Measurements from ENCODE around the gene MYH13. TPM values are rescaled to one million over a fixed set of nuclear protein-coding genes. Genes with fewer than 3 reads are reported as not detected.

Gene MYH13
- total RNA-seq, 1 donor from 2014 or later, result not detected

DNA sequence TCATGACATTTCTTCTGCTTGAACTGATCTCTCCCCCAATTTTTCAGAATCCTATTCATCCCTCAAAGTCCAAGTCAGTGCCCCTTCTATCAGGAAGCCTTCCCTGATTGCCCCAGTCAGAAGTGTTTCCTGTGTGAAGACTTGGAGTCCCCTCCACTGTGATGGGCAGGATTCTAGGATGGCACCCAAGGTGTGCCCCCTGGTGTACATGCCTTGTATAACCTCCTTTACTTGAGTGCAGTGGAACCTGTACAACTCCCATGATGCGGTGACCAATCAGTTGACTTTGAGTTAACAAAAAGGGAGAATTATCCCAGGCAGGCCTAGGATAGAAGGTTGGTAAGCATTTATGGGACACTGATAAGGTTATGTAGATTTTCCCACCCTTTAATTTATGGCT lies 23.4 kb downstream of the MYH13 start:
- no peak for DNase-seq (ENCODE audit: low read depth, low spot score)

GRCh38 chr17:10344816-10345215 lies 28.0 kb downstream of the MYH13 start:
- DNase-seq (ENCODE audit: low read depth, low spot score), result no peak

- no peak for DNase-seq (ENCODE audit: low read depth, low spot score)
Observed at GRCh38 chr17:10339051-10339450, 33.8 kb downstream of the MYH13 start.

- DNase-seq (ENCODE audit: low read depth, low spot score), result no peak
Observed at GRCh38 chr17:10337976-10338375, 34.8 kb downstream of the MYH13 start.

DNA sequence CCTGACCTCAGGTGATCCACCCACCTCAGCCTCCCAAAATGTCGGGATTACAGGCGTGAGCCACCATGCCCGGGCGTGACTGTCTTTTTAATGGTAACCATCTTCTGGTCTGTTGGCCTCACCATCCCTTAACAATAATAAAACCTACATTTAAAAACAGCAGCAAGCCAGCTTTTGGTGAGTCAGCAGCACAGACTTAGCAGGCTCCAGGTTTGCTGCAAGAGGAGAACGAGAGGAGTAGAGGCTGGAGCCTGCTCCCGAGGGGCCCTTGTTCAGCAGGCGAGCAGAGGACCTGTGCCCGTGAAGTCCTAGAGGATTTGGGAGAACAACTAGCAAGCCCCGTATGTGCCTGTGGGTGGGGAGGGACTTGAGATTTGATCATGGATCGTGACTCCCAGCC lies 35.7 kb downstream of the MYH13 start:
- no peak for DNase-seq (ENCODE audit: low read depth, low spot score)

DNA sequence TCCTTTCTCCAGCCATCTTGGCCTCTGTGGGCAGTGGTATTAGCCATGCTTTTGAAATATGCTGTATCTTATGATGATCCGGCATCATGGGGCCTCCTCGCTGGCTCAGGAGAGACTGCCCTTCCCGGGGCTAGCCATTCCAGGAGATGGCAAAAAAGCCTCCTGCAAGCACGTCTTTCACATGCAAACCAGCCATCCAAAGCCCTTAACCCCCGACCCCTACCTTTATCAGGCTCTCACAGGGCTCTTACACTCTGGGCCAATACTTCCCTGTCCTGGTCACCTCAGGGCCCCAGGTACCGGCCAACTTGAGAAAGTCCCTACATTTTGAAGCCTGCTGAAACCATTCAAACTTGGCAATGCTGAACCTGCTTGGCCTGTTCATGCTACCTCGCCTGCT lies 36.4 kb downstream of the MYH13 start:
- DNase-seq (ENCODE audit: low read depth, low spot score), result no peak

DNA sequence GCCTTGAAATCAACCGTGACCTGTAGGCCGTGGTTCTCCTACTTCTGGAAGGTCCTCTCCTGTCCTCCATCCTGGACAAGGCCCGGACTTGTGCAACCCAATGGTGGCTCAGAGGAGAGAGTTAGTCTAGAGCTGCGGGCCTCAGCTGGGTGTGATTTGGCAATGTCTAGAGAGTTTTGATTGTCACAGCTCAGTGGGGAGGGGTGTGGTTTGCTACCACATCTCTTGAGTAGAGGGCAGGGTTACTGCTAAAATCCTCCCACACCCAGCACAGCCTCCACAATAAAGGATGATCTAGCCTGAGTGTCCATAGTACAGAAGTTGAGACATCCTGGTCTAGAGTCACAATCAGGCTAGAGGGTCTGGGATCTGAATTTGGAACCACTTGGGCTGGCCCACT lies 40.3 kb downstream of the MYH13 start:
- no peak for DNase-seq (ENCODE audit: low read depth, low spot score)

- DNase-seq (ENCODE audit: low read depth, low spot score), result no peak
Observed at GRCh38 chr17:10328971-10329923, 43.6 kb downstream of the MYH13 start.

DNA sequence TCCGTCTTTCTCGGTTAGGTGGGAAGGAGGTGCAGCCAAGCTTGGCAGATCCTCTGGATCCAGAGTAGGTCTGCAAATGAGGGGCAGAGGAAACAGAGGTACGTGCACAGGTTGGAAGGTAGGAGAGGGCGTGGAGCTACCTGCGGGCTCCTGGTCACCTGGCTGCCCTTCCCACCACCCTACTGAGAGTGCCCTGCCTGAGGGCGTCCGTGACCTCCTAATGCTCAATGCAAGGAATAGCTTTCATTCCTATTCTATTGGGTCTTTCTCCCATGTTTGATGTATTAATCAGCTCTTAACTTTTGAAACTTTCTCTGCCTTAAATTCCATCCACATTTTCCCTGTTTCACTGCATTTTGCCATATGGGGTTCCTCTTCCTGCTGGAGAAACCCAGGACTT lies 44.6 kb downstream of the MYH13 start:
- DNase-seq (ENCODE audit: low read depth, low spot score), result no peak

DNA sequence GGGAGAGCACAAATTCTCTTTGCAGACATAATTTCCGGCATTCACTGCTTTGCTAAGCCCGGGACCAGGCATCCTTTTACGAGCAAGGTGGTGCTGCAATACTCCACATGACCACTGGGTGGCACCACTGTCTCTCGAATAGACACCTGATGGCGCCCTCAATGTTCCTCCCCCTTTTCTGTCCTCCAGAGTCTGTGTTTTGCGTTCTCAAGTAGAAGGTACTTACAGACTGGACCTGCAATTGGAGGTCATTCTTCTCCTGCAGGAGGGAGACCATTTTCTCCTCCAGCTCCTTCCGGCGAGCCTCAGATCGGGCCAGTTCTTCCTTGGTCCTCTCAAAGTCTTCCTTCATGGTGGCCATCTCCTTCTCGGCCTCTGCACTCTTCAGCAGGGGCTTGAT lies 45.2 kb downstream of the MYH13 start:
- DNase-seq (ENCODE audit: low read depth, low spot score), result peak; percentile 1

- no peak for DNase-seq (ENCODE audit: low read depth, low spot score)
Observed at GRCh38 chr17:10325031-10325695, 47.6 kb downstream of the MYH13 start.

DNA sequence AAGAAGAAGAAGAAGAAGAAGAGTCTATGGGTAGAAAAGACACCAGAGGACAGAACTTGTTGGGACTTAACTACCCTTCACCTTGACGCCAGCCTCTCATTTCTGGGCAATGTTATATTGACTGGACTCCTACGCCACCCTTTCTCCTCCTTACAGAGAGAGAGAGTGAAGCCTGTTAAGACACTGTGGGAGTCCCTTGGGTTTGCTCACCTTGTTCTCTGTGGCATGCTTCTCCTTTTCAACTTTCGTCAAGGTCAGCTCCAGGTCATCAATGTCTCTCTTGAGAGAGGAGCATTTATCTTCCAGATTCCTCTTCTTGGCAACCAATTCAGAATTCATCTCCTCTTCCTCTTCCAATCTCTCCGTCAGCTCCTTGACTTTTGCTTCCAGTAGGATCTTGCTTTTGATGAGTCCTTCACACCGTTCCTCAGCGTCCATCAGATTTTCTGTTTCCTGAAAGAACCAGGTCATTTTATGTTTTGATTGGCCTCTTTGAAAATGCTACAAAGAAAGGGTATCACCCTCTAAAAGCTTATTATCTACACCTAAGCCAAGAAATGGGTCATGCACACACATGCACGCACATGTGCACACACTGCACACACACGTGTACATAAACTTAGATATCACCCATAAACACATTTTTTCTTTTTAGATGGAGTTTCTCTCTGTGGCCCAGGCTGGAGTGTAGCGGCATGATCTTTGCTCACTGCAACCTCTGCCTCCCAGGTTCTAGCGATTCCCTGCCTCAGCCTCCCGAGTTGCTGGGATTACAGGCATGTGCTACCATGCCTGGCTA lies 48.8 kb downstream of the MYH13 start:
- DNase-seq (ENCODE audit: low read depth, low spot score), result no peak

DNA sequence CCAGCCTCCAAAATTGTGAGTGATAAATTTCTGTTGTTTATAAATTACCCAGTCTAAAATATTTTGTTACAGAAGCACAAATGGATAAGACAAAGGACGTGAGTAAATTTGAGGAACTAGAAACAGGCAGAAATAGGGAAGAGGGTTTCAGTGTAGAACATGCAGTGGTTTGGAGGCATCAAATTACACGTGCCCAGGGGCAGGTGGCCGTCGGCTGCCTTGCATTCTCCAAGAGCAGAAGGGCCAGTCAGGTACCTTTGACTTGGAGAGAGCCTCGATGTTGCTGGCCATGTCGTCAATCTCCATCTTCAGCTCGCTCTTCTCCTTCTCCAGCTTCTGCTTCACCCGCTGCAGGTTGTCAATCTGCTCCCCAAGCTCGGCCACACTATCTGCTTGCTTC lies 54.3 kb downstream of the MYH13 start:
- DNase-seq (ENCODE audit: low read depth, low spot score), result no peak

- DNase-seq (ENCODE audit: low read depth, low spot score), result no peak
Observed at GRCh38 chr17:10317543-10317834, 55.3 kb downstream of the MYH13 start.

DNA sequence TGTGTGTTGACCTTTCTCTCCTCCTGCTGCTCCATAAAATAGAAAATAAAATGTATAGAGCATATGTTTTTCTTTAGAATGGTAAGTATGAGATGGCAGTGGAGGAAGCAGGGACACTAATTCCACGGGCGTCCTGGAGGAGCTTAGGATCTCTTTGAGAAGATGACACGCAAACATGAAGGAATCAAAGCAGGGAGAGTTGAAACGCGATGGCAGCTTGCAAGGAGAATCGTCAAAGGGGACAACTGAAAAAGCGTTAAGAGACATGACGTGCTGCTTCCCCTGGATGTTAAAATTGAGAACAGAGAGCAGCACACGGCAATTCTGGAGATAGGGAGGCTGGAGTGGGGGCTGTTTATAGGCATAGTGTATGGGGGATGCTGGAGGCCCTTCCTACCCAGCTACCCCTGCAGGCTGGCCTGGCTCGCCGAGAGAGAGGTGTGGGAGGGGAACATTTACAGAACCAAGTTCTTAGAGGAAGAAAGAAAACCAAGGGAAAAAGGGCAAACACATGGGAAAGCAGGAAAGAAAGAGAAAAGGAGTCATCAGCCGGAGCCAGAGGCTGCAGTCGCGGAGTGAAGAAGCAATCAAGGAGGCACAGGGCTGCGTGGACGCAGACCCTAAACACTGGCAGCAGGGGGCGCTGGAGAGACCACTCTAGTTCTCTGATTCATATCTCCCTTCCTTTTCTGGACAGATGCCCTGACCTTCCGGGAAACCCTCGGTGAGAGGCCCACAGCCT lies 55.8 kb downstream of the MYH13 start:
- DNase-seq (ENCODE audit: low read depth, low spot score), result no peak

DNA sequence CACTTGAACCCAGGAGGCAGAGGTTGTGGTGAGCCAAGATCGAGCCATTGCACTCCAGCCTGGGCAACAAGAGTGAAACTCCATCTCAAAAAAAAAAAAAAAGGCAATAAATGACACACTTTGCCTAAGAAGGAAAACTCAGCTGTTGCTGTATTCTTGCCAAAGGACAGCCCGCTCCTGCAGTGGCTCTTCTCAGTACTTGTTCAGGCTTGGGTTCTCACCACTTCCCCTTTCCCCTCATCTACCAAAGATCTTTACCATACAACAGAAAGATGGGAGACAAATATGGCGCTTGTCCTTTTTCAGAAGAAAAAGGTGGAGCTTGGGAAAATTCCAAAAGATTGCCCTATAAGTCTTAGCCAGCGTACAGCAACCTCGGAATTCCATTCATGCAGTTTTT lies 58.5 kb downstream of the MYH13 start:
- DNase-seq (ENCODE audit: low read depth, low spot score), result no peak

- no peak for DNase-seq (ENCODE audit: low read depth, low spot score)
Observed at GRCh38 chr17:10313037-10313672, 59.7 kb downstream of the MYH13 start.

DNA sequence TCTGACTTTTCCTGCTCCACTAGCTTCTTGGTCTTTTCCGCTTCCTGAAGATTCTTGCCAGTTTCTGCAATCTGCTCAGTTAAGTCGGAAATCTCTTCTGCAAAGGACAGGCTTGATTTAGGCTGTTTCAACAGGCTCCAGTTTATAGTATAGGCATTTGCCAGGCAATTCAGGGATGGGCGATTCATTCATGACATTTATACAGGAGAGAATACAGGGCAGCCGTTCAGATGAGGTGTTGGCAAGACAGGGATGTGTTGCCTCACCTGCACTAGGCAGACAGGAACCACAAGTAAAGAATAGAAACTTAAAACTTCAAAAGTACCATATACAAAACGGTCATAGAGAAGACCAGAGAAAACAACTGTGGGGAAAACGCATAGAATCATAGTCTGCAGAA lies 61.7 kb downstream of the MYH13 start:
- DNase-seq (ENCODE audit: low read depth, low spot score), result no peak

GRCh38 chr17:10309003-10309974 lies 63.5 kb downstream of the MYH13 start:
- DNase-seq (ENCODE audit: low read depth, low spot score), result no peak

DNA sequence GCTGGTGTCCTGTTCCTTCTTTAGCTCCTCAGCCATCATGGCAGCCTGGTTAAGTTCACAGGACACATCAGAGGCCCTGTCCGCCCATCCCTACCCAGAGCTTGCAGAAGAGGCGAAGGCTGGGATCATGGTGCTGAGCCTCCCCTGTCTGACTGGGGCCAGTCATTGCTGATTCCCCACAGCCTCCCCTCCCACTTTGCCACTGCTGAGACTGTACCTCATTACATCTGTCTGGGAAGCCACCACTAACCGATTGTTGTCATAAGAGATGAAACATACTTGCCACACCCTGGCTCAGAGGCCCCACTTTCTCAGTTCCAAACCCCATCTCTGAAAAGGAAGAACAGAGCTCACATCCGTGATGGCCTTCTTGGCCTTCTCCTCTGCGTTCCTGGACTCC lies 66.2 kb downstream of the MYH13 start:
- DNase-seq (ENCODE audit: low read depth, low spot score), result no peak

Data from pulmonary artery endothelial cell (primary cell).